ENCODE results near the gene CMSS1.

DNA sequence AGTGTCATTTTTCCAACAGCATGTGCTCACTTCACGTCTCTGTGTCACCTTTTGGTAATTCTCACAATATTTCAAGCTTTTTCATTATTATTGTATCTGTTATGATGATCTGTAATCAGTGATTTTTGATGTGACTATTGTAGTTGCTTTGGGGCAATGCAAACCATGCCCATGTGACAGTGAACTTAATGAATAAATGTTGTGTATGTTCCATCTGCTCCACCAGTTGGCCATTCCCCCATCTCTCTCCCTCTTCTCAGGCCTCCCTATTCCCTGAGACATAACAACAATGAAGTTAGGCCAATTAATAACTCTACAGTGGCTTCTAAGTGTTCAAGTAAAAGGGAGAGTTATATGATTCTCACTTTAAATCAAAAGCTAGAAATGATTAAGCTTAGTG, 410.6 kb downstream of the CMSS1 start:
- TF ChIP-seq, protein P1, sequence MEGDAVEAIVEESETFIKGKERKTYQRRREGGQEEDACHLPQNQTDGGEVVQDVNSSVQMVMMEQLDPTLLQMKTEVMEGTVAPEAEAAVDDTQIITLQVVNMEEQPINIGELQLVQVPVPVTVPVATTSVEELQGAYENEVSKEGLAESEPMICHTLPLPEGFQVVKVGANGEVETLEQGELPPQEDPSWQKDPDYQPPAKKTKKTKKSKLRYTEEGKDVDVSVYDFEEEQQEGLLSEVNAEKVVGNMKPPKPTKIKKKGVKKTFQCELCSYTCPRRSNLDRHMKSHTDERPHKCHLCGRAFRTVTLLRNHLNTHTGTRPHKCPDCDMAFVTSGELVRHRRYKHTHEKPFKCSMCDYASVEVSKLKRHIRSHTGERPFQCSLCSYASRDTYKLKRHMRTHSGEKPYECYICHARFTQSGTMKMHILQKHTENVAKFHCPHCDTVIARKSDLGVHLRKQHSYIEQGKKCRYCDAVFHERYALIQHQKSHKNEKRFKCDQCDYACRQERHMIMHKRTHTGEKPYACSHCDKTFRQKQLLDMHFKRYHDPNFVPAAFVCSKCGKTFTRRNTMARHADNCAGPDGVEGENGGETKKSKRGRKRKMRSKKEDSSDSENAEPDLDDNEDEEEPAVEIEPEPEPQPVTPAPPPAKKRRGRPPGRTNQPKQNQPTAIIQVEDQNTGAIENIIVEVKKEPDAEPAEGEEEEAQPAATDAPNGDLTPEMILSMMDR (IDR thresholded peaks at IDR 0.05) = no peak
- no peak for TF ChIP-seq POLR2AphosphoS5 (IDR thresholded peaks at IDR 0.05)
